PFSK-1 (cell line): Measurements from ENCODE around the gene ATMIN.

Experiments used
- FOXP2 ChIP-seq: optimal IDR thresholded peaks from 2 replicates; pipeline ENCODE3; 2011; ENCODE audit warnings: borderline replicate concordance, control low read depth, inconsistent platforms; ENCODE audit not compliant: insufficient read depth; ENCODE audit errors: extremely low read length, extremely low read depth
- POLR2AphosphoS5 ChIP-seq: IDR thresholded peaks from 2 replicates; pipeline ENCODE4 v1.6.1; 2012; ENCODE audit warnings: low read depth, mild to moderate bottlenecking, control low read depth, low read length, moderate library complexity
- SIN3A ChIP-seq: IDR thresholded peaks from 2 replicates; pipeline ENCODE4 v1.6.1; 2012; ENCODE audit warnings: mild to moderate bottlenecking, low read length, moderate library complexity, borderline replicate concordance; ENCODE audit not compliant: insufficient read depth
- TAF1 ChIP-seq: IDR thresholded peaks from 2 replicates; pipeline ENCODE4 v1.6.1; 2012; ENCODE audit warnings: low read length, control low read depth, borderline replicate concordance; ENCODE audit not compliant: insufficient read depth
- TF ChIP-seq, protein P1 (sequence below), 2 experiments: IDR thresholded peaks; 2 replicates each; pipeline versions ENCODE4 v1.6.1 to v1.8.0; 2011 to 2012; ENCODE audit warnings: low read depth in 2 of 2, low read length in 2 of 2, control low read depth in 1 of 2, inconsistent platforms in 1 of 2, mild to moderate bottlenecking in 1 of 2, moderate library complexity in 1 of 2; ENCODE audit not compliant: insufficient read depth in 1 of 2

DNA sequence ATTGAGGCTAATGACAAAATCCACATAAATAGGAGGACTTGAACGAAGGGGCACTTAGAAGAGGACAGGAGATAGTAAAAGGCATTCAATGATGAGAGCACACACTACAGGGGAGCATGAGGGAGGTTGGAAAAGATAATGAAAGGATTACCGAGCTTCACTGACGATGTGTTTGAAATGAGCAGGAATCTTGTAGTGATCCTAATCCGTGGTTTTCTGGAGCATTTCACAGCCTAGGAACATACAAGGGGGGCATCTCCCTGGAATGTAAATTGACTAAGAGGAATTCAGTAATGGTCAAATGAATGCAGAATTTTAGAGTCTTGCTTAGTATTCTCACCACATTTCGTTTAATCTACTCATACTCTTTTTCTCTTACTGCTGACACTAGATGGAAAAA, 5.2 kb downstream of the ATMIN start:
- TF ChIP-seq POLR2AphosphoS5 (no peak), TAF1 (no peak), SIN3A (no peak), FOXP2 (no peak)
- TF ChIP-seq, protein P1, sequence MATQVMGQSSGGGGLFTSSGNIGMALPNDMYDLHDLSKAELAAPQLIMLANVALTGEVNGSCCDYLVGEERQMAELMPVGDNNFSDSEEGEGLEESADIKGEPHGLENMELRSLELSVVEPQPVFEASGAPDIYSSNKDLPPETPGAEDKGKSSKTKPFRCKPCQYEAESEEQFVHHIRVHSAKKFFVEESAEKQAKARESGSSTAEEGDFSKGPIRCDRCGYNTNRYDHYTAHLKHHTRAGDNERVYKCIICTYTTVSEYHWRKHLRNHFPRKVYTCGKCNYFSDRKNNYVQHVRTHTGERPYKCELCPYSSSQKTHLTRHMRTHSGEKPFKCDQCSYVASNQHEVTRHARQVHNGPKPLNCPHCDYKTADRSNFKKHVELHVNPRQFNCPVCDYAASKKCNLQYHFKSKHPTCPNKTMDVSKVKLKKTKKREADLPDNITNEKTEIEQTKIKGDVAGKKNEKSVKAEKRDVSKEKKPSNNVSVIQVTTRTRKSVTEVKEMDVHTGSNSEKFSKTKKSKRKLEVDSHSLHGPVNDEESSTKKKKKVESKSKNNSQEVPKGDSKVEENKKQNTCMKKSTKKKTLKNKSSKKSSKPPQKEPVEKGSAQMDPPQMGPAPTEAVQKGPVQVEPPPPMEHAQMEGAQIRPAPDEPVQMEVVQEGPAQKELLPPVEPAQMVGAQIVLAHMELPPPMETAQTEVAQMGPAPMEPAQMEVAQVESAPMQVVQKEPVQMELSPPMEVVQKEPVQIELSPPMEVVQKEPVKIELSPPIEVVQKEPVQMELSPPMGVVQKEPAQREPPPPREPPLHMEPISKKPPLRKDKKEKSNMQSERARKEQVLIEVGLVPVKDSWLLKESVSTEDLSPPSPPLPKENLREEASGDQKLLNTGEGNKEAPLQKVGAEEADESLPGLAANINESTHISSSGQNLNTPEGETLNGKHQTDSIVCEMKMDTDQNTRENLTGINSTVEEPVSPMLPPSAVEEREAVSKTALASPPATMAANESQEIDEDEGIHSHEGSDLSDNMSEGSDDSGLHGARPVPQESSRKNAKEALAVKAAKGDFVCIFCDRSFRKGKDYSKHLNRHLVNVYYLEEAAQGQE (IDR thresholded peaks at IDR 0.05; ENCODE audit: insufficient read depth in 1 of 2, low read depth in 2 of 2, low read length in 2 of 2) = no peak
